Posterior cingulate gyrus (tissue), 11 donors: Measurements from ENCODE around the gene CACYBP.

Experiments used
- DNase-seq, 10 donors: peaks; one replicate each; pipeline versions ENCODE4 v3.0.0 to v3.0.0-alpha.2; 2020 to 2021; ENCODE audit warnings: mixed read lengths in 3 of 10
- intact Hi-C: fragments of 100-400 bp; cut with DNase I; formaldehyde crosslinking; loops from one replicate; pipeline ENCODE4 v1.15.1; 2023

CACYBP gene

GRCh38 chr1:174971466-174971865 lies 28.3 kb upstream of the CACYBP start:
- intact Hi-C loops: no loop called here
- no peak for DNase-seq

- no peak for DNase-seq
- intact Hi-C loops: no loop called here
Measured at GRCh38 chr1:174971902-174972301, 27.8 kb upstream of the CACYBP start.

DNA sequence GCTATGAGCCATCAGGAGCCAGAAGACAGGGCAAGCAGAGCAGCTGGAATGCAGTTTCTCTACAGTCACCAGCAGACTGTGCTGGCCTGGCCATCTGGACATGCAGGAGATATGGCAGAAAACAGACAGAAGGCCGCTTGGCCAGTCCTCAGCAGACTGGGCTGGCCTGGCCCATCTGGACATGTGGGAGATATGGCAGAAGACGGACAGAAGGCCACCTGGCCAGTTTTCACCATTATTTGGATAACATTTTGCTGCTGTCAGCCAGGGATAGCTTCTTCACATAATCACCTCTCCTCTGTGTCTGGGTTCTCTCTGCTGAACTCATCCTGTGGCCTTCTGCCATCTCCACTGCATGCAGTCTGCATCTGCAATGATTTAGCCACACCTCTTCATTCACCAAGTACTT lies 25.0 kb upstream of the CACYBP start:
- intact Hi-C loops: loop anchor here (5.0 kb wide), 1 partner anchor 97 kb away; no protein-coding TSS in a partner anchor
- DNase-seq: peak in 3 of 10 donors; percentile 50 to 79 (median 71)

- intact Hi-C loops: loop anchor here (5.0 kb wide), 1 partner anchor 98 kb away; no protein-coding TSS in a partner anchor
- DNase-seq: no peak
Measured at GRCh38 chr1:174975764-174976163, 24.0 kb upstream of the CACYBP start.

GRCh38 chr1:174976436-174977108 lies 23.2 kb upstream of the CACYBP start:
- intact Hi-C loops: loop anchor here (5.0 kb wide), 1 partner anchor 99 kb away; no protein-coding TSS in a partner anchor
- peak in 1 of 10 donors; percentile 72 for DNase-seq

DNA sequence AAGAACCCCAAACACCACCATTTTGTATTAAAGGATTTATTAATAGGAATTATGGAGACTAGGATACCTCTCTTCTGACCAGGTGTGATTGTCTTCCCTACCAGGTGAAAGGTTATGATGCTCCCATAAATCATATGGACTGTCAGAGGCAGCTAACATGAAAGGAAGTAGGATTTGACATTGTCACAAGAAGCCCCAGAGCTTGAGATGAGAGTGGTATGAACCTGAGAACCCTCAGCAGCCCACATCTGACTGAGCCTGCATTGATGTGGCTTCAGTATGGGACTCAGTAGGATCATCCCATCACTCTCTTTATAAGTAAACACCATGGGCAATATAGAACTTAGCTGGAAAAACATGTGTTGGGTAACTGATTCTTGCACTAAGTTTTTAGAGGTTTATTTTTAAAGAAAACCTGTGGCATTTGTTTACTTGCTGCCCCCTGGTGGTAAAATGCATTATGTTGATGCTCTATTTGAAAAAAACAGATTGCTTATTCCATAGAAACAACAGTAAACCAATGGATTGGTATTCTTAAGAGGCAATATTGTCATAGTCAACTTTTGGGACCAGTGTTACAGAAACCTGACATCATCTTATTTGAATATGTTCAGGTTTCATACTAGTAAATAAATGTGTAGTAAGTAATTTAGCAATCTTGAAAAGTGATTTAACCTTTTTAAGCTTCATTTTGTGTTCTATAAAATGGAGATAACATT lies 16.6 kb upstream of the CACYBP start:
- no peak for DNase-seq
- intact Hi-C loops: loop anchor here (1.0 kb wide), 1 partner anchor 214 kb away; no protein-coding TSS in a partner anchor

DNA sequence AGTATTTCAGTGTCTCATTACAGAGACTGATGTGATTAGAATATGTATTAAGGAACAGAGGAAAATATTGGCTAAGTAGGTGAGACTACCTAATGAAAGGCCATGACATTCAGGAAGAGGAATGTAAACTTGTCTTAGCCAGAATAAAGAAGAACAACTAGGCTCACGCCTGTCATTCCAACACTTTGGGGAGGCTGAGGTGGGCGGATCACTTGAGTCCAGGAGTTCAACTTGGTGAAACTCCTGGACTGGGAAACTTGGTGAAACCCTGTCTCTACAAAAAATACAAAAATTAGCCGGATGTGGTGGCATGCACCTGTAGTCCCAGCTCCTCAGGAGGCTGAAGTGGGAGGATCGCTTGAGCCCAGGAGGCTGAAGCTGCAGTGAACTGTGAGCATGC lies 14.8 kb upstream of the CACYBP start:
- DNase-seq: no peak
- intact Hi-C loops: no loop called here

GRCh38 chr1:174988539-174988938 lies 11.2 kb upstream of the CACYBP start:
- no peak for DNase-seq
- intact Hi-C loops: no loop called here

DNA sequence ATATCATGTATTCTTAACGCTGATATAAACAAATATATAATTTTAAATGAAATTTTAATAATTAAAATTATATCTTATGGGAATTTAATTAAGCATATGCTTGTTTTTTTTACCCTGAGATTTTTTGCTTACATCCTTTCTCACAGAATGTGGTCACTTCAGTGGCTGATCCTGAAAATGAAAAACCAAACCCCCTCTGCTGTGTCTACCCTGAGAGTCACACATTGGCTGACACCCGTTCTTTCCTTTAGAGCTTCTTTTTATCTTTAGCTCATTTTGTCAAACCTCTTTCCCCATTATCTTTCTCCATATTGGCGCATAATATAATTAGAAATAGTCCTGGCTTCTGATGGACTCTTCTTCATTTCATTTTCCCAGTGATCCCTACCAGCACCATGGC lies 10.8 kb upstream of the CACYBP start:
- DNase-seq: no peak
- intact Hi-C loops: no loop called here

DNA sequence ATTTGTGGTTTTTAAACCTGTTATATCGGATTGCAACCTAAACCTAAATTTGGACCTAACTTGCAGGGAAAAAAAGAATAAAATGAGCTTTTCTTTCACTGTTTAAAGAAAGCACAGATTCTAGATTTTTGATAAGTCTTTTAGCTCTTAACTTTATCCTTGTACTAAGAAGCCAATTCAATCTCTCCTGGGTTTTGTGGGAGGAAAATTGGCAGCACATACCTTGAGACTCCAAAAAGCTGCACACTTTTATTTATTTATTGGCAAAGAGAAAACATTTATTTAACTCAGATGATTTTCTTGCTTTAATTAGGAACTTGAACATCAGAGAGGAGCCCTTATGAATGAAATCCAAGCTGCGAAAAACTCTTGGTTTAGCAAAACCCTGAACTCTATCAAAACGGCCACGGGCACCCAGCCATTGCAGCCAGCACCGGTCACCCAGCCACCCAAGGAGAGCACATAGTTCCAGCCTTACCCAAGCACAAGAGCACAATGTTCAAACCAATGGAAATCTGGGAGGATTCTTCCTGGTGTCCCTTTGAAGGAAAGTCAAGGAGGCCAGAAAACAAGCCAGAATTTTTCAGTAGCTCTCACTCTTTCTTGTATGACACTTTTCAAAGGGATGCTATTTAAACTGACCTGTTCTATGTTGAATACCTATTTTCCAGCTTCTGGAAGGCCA lies 10.1 kb upstream of the CACYBP start:
- DNase-seq: peak in 1 of 10 donors; percentile 77
- intact Hi-C loops: no loop called here

- intact Hi-C loops: no loop called here
- DNase-seq: no peak
Measured at GRCh38 chr1:174990382-174990999, 9.3 kb upstream of the CACYBP start.

DNA sequence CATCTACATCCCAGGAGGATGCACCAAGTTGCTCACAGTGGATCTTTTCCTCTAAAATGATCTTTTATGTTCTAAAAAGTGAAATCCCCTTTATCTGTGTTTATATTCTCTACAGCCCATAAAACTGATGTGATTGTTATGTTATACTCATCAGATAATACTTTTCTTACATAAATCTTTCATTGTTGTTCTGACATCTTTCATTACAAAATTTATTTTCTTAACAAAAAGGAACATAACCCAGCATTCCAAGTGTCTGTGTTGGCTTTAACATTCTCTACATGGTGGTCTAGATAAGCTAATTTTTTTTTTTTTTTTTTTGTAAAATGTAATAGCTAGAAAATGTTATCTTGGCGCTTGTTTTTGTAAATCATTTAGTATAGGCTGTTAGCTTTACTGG lies 8.3 kb upstream of the CACYBP start:
- intact Hi-C loops: no loop called here
- DNase-seq: no peak

GRCh38 chr1:174995121-174995520 lies 4.6 kb upstream of the CACYBP start:
- intact Hi-C loops: no loop called here
- DNase-seq: no peak

DNA sequence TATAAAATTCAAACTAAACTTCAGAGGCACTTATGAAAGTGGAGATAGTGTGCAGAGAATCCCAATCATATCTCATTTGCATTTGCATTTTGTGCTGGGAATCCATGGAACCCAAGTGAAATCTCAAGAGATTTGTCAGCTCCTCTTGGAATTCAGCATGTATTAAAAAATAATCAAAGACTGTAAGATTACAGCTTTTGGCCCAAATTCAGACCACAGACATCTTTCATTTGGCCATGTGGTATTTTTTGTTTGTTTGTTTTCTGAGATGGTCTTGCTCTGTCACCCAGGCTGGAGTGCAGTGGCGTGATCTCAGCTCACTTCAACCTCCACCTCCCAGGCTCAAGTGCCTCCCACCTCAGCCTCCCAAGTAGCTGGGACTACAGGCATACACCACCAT lies 3.8 kb upstream of the CACYBP start:
- DNase-seq: no peak
- intact Hi-C loops: no loop called here

DNA sequence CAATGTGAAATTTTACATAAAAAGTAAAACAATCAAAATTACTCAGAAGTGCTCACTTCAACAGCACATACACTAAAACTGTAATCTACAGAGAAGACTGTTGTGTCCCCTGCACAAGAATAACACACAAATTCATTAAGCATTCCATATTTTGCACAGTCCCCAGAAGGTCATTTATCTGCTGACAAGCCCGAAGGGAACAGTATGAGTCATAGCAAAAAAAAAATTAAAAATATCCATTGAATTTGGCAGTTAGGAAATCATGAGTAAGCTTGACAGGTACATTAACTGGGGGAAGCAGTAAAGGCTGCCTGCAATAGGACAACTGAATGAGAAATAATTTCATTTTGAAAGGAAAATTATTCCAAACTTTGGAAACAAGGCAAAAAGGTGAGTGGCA lies 3.3 kb upstream of the CACYBP start:
- intact Hi-C loops: no loop called here
- no peak for DNase-seq

DNA sequence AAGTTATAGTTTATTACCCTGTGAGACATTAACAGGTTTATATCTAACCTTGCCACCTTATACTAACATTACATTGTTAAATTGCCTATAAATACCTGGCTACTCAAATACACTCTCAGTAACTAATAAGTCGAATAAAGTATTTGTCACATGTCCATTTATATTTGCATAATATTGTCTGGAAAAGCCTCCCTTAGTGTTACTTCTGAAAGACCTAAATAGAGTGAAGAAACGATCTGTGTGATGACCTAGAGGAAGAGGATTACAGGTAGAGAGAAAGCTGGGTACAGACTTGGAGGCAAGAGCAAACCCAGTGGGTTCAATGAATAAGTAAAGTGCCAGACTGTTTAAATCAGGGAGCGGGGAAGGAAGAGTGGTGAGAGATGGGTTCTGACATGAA lies 2.7 kb upstream of the CACYBP start:
- intact Hi-C loops: no loop called here
- DNase-seq: no peak

DNA sequence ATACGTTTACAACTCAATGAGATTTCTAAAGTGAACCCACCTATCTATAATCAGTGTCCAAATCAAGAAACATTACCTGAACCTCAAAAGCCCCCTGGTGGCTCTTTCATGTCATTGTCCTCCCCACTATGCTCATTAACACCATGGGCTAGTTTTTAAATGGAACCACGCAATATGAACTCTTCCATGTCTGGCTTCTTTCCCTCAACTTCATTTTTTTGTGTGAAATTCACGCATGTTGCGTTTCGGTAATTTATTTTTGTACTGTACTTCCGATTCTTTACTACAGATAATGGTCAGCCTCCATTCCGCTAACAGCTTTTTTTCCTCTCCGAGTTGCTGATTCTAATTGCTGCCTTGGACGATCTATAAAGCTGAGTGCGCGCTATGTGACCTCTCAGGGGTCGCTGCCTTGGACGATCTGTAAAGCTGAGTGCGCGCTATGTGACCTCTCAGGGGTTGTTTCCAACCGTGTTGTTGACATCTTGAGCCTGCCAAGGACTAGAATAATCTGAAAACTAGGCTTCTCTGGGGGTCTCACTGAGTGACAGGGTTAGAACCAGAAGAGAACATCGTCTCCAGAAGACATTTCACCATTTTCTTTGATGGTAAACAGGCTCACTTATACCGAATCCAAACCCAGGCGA lies 1.1 kb upstream of the CACYBP start:
- intact Hi-C loops: loop anchor here (1.0 to 2.0 kb wide), 2 partner anchors 198 to 228 kb away; no protein-coding TSS in a partner anchor
- no peak for DNase-seq

DNA sequence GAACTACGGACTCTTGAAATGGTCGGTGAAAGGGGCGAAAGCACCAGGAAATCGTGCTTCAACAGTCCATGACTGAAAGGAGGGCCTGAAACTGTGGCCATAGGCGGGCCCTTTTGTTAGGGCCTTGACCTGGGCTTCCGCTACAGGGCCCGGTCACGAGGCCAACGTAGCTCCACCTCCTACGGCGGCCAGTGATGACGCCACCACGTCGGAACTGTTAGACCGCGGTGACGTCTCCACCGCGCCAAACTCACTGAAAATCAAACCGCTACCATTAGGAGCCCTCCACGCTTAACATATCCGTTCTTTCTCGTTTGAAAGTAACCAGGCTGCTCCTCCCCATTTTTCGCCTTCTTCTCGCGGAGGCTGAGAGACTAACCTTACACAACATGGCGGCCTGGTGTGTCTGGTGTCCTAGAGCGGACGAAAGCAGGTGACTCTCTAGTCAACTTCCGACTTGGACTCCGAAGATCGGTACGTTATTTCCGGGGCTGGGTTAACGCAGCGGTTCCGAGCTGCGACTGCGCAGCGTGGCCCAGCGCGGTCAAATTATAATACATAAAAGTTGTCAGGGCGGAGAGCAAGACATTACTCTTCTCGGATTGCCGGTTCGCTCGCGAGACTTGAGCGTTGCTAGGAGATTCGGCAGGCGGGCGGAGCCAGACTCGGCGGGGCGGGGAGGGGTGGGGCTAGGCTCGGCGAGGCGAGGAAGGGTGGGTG lies 371 bp upstream of the CACYBP start:
- peak; percentile 94 to 100 (median 97) for DNase-seq
- intact Hi-C loops: loop anchor here (1.0 to 2.0 kb wide), 2 partner anchors 199 to 229 kb away; no protein-coding TSS in a partner anchor

- DNase-seq: no peak
- intact Hi-C loops: loop anchor here (10.0 kb wide), 1 partner anchor 1526 kb away; the partner anchor contains the start of gene PRDX6
Measured at GRCh38 chr1:175000697-175001187, 995 bp downstream of the CACYBP start.
